Brain pericyte (primary cell): ENCODE measurements around the gene PPP1R1A.

Source experiments
- DNase-seq: peaks from one replicate; pipeline ENCODE4 v3.0.0-alpha.2; 2012; ENCODE audit warnings: low read depth, low spot score

PPP1R1A gene

DNA sequence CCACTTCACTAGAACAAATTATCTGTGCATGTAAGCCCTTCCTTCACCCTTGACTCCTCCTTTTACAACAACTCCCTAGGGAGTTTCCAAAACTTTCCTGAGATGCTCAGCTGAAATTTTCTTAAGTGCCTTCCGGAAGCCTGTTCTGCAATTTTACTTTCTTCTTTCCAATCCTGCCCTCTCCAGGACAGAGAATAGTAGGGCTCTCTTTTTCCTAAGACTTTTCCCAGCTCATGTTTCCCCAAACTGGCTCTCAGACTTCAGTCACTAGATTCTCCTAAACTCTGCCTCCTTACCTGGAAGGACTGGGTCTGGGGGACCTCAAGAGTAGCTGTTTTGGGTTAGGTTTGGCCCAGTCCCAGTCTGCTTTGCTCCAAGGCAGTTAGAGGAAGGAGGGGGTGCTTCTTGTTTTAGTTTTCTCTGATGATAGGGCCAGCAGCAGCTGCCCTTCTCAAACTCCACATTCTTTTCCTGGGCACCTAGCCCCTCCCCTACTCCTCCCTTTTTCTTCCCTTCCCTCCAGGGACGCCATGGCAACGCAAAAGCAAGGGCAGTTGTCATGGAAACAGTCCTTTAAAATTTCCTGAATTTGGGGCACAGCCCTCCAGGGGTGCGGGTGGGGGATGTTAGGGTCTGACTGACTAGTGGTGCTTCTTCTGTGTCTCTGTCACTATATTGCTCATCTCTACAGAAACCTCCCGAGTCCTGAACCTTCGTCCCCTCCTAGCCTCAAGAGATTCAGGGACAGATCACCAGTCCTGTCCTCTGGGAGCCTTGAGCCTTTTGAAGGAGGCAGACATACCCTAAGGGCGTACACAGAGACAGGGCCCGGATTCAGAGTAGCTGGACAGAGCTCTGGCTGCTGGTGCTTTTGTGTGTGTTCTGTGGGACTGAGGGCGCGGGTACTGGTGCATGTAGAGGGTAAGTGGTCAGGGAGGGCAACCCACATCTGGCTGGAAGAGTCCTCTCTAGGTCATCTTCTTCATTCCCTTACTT lies 17.0 kb downstream of the PPP1R1A start:
- DNase-seq, result no peak

GRCh38 chr12:54569995-54570528 lies 18.4 kb downstream of the PPP1R1A start:
- DNase-seq, result no peak

- DNase-seq, result no peak
Observed at GRCh38 chr12:54569072-54569471, 19.4 kb downstream of the PPP1R1A start.

GRCh38 chr12:54566792-54567191 lies 21.7 kb downstream of the PPP1R1A start:
- no peak for DNase-seq

DNA sequence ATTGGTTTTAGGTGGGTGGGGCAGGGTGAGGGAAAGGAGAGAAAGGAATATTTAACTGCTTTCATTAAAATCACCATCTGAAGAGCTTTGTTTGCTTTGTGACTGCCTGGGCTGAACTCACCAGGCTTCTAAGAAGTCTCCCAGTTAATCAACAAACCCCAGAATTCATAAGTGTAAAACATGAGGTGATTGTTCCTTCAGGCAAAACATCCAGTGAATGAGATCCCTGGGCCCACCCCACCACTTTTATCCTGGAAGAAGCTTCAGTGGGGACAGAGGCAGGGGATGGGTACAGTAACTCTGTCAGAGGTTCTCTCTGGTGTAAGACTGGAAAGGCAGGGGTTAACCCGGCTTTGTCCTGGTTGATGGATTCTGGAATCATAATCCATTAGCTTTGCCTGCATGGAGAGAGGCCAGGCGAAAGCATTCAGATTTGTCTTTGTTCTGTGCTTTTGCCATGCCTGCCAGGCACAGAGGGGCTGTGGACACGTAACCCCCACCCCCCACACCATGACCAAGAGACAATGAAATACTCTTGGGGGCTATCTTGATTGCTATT lies 22.4 kb downstream of the PPP1R1A start:
- no peak for DNase-seq

DNA sequence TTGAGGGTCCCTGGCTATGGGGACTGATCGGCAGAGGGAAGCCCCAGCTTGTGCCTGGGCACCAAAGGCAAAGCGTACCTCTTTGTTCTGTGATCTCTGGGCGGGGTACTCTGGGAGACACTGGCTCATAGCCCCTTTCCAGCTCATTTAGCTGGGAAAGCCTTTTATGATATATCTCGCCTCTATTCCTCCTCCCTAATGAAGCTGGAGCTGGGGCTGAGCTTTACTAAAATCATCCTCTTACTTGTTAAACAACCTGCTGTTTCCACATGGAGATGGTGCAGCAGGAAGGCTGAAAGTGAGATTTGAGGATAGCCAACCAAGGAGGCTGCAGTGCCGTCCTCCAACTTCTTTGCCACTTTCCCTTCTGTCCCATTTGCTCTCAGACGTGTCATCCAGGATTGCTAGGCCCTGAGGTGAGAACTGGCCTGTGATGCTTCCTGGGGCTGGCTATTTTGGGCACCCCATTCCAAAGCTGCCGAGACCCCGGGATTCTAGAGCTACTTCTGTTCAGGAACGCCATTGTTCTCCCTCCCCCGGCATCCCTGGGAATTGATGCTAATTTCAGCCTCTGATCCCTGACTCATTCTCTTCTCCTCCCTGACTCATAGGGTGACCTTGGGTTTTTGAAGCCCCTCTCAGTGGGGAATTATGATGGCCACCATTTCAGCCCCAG lies 23.0 kb downstream of the PPP1R1A start:
- DNase-seq, result no peak

DNA sequence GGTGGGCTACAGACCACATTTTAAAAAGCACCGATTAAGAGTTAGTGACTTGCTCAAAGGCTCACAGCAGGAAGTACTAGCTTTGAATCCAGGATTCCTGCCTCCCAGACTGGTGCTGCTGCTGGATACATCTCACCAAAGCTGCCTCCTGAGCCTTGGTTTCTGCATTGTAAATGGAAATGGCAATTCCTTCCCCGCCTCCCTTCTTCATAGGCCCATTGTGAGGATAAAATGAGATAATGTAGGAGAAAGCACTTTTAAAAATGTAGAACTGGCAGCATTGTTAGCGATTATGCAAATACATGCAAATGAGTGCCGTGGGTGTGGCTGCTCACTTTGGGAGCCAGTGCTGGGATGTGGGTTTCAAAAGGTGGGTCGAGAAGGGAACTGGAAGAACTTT lies 23.7 kb downstream of the PPP1R1A start:
- DNase-seq, result no peak

DNA sequence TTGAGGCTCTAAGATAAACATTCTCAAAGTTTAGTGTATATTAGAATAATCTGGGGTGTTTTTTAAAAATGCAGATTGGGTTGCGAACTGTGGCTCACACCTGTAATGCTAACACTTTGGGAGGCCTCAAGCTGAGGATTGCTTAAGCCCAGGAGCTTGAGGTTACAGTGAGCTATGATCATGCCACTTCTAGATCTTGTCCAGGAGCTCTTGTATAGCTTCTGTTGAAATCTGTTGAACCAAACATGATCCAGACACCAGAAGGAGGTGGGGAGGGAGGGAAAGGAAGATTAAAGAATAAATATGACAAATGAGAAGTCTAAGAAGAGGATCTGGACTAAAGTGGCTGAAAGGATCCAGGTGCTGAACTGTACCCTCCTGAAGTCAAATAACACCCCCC lies 24.7 kb downstream of the PPP1R1A start:
- no peak for DNase-seq

- no peak for DNase-seq
Observed at GRCh38 chr12:54562750-54563356, 25.6 kb downstream of the PPP1R1A start.

GRCh38 chr12:54561164-54561563 lies 27.3 kb downstream of the PPP1R1A start:
- no peak for DNase-seq

DNA sequence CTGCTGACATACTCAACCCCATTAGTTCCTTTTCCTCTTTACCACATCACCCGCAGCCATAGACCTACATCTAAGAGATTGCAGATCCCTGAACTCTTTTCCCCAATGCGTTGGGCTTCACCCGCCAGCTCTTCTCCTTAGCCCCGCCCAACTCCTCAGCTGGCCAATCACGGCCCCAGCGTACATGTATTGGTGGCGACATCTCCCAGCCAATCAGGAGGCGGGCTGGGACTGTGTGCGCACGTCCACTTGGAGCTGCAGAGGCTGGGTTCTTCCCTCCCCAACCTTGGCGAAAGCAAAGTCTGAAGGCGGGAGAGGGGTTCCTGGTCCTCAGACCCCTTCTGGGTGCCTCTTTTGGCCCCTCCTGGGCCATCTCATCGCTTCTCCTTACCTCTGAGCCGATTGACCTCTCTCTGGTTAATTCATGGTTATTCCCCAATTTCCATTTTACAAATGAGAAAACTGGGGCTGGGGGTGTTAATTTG lies 28.0 kb downstream of the PPP1R1A start:
- no peak for DNase-seq

DNA sequence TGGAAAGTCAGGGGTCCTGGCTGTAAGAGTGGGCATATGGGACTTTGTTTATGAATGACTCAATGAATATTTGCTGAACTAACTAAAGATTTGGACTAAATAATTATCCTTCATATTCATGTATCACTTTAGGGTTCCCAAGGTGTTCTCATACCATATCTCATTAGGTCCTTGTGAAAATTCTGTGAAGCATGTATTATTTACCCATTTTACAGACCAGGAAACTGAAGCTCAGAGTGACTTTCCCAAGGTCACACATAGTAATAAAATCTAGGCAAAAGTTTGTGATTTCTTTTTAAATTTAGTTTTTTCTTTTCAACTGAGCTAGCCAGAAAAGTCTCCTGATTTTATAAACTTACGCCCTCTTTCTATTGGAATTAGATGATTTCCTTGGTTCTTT lies 29.7 kb downstream of the PPP1R1A start:
- DNase-seq, result no peak

GRCh38 chr12:54558311-54558710 lies 30.1 kb downstream of the PPP1R1A start:
- no peak for DNase-seq

- no peak for DNase-seq
Observed at GRCh38 chr12:54555670-54556257, 32.7 kb downstream of the PPP1R1A start.

- DNase-seq, result no peak
Observed at GRCh38 chr12:54549774-54550451, 38.5 kb downstream of the PPP1R1A start.

DNA sequence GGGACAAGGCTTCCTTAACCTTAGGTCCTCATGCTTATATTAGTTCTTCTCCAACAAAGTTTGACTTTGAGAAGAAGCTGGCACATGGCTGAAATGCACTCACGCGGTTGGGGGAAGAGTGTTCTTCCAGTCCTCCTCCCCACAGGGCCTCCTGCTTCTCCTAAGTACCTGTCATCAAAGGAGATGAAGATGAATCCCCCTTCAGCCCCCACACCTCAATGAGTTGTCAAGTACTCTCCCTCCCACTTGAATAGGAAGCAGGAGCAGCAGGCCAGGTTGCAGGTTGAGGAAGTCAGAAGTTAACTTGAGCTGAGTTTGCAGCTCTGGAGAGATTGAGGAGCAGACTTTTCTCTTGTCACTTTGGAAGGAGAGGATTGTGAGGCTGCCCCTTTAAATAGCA lies 41.9 kb downstream of the PPP1R1A start:
- no peak for DNase-seq

- DNase-seq, result no peak
Observed at GRCh38 chr12:54544743-54545142, 43.7 kb downstream of the PPP1R1A start.

GRCh38 chr12:54543526-54543925 lies 44.9 kb downstream of the PPP1R1A start:
- DNase-seq, result no peak

DNA sequence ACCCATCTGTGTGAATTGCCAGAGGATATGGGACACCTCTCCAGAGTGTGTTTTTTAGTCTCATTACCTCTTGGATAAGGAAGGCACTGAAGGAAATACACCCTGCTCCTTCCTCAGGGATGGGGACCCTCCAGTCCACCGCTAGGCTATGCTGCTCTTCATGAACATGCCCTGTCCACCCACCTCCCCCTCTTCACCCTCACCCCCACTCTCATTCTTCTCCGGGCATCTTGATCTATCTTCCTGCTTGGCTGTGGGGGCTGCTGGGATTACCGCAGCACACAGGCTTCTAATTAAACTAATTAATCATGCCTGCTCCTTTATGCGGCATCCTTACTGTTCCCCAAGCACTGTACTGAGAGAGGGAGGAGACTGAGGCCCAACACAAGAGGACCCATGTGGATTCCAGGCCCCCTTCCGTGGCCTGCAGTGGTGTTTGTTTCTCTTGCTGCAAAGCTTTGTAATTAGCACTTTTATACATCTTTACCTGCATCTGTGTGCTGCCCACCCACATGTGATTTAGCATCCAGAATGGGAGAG lies 46.6 kb downstream of the PPP1R1A start:
- DNase-seq, result no peak

DNA sequence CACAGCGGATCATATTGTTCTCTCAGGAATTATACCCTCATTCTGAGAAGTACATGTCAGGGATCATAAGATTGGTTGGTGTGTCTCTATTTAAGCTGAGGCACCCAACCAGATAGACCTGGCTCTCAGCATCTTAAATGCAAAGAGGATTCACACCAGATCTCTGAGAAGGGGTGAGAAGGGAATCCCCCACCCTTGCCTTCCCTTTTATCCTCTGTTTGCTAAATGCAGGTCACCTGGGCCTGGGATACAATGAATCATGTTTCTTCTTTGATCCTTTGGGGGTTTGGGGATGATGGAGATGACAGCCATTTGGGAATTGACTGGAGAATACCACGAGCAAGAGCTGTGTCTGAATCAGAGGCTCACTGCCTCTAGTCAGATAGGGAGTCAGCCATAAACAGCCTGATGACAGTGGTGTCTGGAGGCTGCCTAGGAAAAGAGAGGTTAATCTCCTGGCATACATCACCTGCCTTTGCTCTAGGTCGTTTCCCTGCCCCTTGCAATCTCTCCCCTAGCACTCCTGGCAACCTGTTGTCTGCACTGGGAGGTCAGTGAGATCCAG lies 50.2 kb downstream of the PPP1R1A start:
- no peak for DNase-seq
